ENCODE measurements around the gene SETDB1.

GRCh38 chr1:150973258-150973835, 47.2 kb downstream of the SETDB1 start:
- TF ChIP-seq POLR2AphosphoS5 (IDR thresholded peaks at IDR 0.05) (no peak), POLR2A (IDR thresholded peaks at IDR 0.05) (no peak)
- TF ChIP-seq, protein P1, sequence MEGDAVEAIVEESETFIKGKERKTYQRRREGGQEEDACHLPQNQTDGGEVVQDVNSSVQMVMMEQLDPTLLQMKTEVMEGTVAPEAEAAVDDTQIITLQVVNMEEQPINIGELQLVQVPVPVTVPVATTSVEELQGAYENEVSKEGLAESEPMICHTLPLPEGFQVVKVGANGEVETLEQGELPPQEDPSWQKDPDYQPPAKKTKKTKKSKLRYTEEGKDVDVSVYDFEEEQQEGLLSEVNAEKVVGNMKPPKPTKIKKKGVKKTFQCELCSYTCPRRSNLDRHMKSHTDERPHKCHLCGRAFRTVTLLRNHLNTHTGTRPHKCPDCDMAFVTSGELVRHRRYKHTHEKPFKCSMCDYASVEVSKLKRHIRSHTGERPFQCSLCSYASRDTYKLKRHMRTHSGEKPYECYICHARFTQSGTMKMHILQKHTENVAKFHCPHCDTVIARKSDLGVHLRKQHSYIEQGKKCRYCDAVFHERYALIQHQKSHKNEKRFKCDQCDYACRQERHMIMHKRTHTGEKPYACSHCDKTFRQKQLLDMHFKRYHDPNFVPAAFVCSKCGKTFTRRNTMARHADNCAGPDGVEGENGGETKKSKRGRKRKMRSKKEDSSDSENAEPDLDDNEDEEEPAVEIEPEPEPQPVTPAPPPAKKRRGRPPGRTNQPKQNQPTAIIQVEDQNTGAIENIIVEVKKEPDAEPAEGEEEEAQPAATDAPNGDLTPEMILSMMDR (IDR thresholded peaks at IDR 0.05) = no peak

All from transverse colon (tissue), 4 donors.